ENCODE measurements around the gene NAA35.

NAA35 gene

GRCh38 chr9:85899388-85899787 lies 41.6 kb upstream of the NAA35 start:
- H3K9me3 ChIP-seq (ENCODE audit: control insufficient read depth, low read length) = no peaks in the 10 kb centered on the region
- TF ChIP-seq CTCF (IDR thresholded peaks at IDR 0.05) = no peak
- H3K27ac ChIP-seq = no peak overlapping the region
- H2AFZ ChIP-seq = no peak overlapping the region
- H3K4me2 ChIP-seq (ENCODE audit: low read length) = no peak overlapping the region
- no peaks in the 10 kb centered on the region for H3K79me2 ChIP-seq
- H3K9ac ChIP-seq = no peak overlapping the region
- H3K36me3 ChIP-seq (ENCODE audit: control insufficient read depth, insufficient read depth, low read length) = no peaks in the 10 kb centered on the region
- no peak overlapping the region for H3K4me3 ChIP-seq (ENCODE audit: low read depth, low read length)
- H3K4me1 ChIP-seq = no peaks in the 10 kb centered on the region
- H3K27me3 ChIP-seq (ENCODE audit: control insufficient read depth, insufficient read depth, low read length) = no peaks in the 10 kb centered on the region

- no peaks in the 10 kb centered on the region for H3K27me3 ChIP-seq (ENCODE audit: control insufficient read depth, insufficient read depth, low read length)
- TF ChIP-seq CTCF (IDR thresholded peaks at IDR 0.05) = no peak
- H3K9me3 ChIP-seq (ENCODE audit: control insufficient read depth, low read length) = no peaks in the 10 kb centered on the region
- no peak overlapping the region for H3K9ac ChIP-seq
- no peak overlapping the region for H3K4me2 ChIP-seq (ENCODE audit: low read length)
- no peaks in the 10 kb centered on the region for H3K4me1 ChIP-seq
- H3K36me3 ChIP-seq (ENCODE audit: control insufficient read depth, insufficient read depth, low read length) = no peaks in the 10 kb centered on the region
- no peak overlapping the region for H3K27ac ChIP-seq
- H3K79me2 ChIP-seq = no peaks in the 10 kb centered on the region
- no peak overlapping the region for H3K4me3 ChIP-seq (ENCODE audit: low read depth, low read length)
- H2AFZ ChIP-seq = no peak overlapping the region
These were observed 40.3 kb upstream of the NAA35 start for GRCh38 chr9:85900504-85901201.

GRCh38 chr9:85904975-85905374 lies 36.0 kb upstream of the NAA35 start:
- Histone ChIP-seq H3K27ac (no peak overlapping the region), H3K4me3 (ENCODE audit: low read depth, low read length) (no peak overlapping the region), H3K36me3 (ENCODE audit: control insufficient read depth, insufficient read depth, low read length) (no peaks in the 10 kb centered on the region), H3K79me2 (no peaks in the 10 kb centered on the region), H3K9ac (no peak overlapping the region), H3K27me3 (ENCODE audit: control insufficient read depth, insufficient read depth, low read length) (no peaks in the 10 kb centered on the region), H2AFZ (no peak overlapping the region), H3K4me1 (no peaks in the 10 kb centered on the region), H3K9me3 (ENCODE audit: control insufficient read depth, low read length) (no peaks in the 10 kb centered on the region), H3K4me2 (ENCODE audit: low read length) (no peak overlapping the region)
- TF ChIP-seq CTCF (IDR thresholded peaks at IDR 0.05) = no peak

- no peak overlapping the region for H3K27ac ChIP-seq
- H3K9me3 ChIP-seq (ENCODE audit: control insufficient read depth, low read length) = no peaks in the 10 kb centered on the region
- no peak overlapping the region for H3K4me3 ChIP-seq (ENCODE audit: low read depth, low read length)
- no peaks in the 10 kb centered on the region for H3K79me2 ChIP-seq
- H3K36me3 ChIP-seq (ENCODE audit: control insufficient read depth, insufficient read depth, low read length) = no peaks in the 10 kb centered on the region
- H2AFZ ChIP-seq = no peak overlapping the region
- H3K27me3 ChIP-seq (ENCODE audit: control insufficient read depth, insufficient read depth, low read length) = no peaks in the 10 kb centered on the region
- no peak for TF ChIP-seq CTCF (IDR thresholded peaks at IDR 0.05)
- no peak overlapping the region for H3K4me2 ChIP-seq (ENCODE audit: low read length)
- no peak overlapping the region for H3K9ac ChIP-seq
- H3K4me1 ChIP-seq = no peaks in the 10 kb centered on the region
These were observed 35.0 kb upstream of the NAA35 start for GRCh38 chr9:85905957-85906356.

- Histone ChIP-seq H3K79me2 (no peaks in the 10 kb centered on the region), H3K4me1 (no peaks in the 10 kb centered on the region), H2AFZ (no peak overlapping the region), H3K4me2 (ENCODE audit: low read length) (no peak overlapping the region), H3K9ac (no peak overlapping the region), H3K4me3 (ENCODE audit: low read depth, low read length) (no peak overlapping the region), H3K36me3 (ENCODE audit: control insufficient read depth, insufficient read depth, low read length) (no peaks in the 10 kb centered on the region), H3K27me3 (ENCODE audit: control insufficient read depth, insufficient read depth, low read length) (no peaks in the 10 kb centered on the region), H3K9me3 (ENCODE audit: control insufficient read depth, low read length) (no peaks in the 10 kb centered on the region), H3K27ac (no peak overlapping the region)
- TF ChIP-seq CTCF (IDR thresholded peaks at IDR 0.05) = no peak
These were observed 31.6 kb upstream of the NAA35 start for GRCh38 chr9:85909390-85909789.
